ENCODE results near the gene SAMD4A.

DNA sequence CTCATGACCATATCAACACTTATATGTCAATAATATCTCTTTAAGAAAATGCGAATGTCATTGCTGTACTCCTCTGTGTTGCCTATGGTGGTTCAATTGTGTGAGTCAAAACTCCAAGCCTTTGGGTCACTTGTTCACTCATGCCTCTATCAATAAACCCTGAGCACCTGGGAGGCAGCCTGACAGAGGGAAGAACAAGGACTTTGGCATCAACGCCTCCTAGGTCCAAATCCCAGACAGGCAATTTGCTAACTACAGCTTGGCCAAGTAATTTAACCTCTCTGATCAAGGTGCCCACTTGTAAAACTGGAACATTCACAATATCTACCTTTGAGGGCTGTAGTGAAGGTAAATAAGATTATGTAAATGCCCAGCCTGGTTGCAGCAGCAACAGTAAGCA, 137.8 kb downstream of the SAMD4A start:
- no peak for TF ChIP-seq EZH2 (IDR thresholded peaks at IDR 0.05; ENCODE audit: insufficient read depth, poor library complexity, severe bottlenecking)
- no peak for TF ChIP-seq EZH2phosphoT487 (IDR thresholded peaks at IDR 0.05; ENCODE audit: insufficient read depth, low read depth)
